Activated naive CD8-positive, alpha-beta T cell treated with anti-CD3 and anti-CD28 coated beads for 36 hours (primary cell): Measurements from ENCODE around the gene MYCBP2. TPM values are rescaled to one million over a fixed set of nuclear protein-coding genes. Genes with fewer than 3 reads are reported as not detected.

ENCODE experiments used
- DNase-seq: peaks from one replicate; pipeline ENCODE4 v3.0.0; 2021
- H3K27ac Mint-ChIP-seq: one replicate; pipeline ENCODE4 v1.8.0; 2022; ENCODE audit warnings: mild to moderate bottlenecking, moderate library complexity, mixed read lengths
- H3K27me3 Mint-ChIP-seq: one replicate; pipeline ENCODE4 v1.8.0; 2022; ENCODE audit warnings: mild to moderate bottlenecking, mixed read lengths
- H3K36me3 Mint-ChIP-seq: one replicate; pipeline ENCODE4 v1.8.0; 2021; ENCODE audit warnings: mild to moderate bottlenecking, mixed read lengths
- H3K4me1 Mint-ChIP-seq: one replicate; pipeline ENCODE4 v1.8.0; 2021; ENCODE audit warnings: mixed read lengths
- H3K4me3 Mint-ChIP-seq: one replicate; pipeline ENCODE4 v1.8.0; 2022; ENCODE audit warnings: mild to moderate bottlenecking, moderate library complexity, mixed read lengths
- H3K9me3 Mint-ChIP-seq: one replicate; pipeline ENCODE4 v1.8.0; 2022; ENCODE audit warnings: mixed read lengths
- total RNA-seq, 2 experiments: library from RNA; stranded (reverse); gene quantifications; one replicate each; pipeline ENCODE4 v1.2.3, GENCODE V29; 2021

MYCBP2 gene
- total RNA-seq, 2 experiments from 2014 or later = 89.5 to 94.2 TPM

DNA sequence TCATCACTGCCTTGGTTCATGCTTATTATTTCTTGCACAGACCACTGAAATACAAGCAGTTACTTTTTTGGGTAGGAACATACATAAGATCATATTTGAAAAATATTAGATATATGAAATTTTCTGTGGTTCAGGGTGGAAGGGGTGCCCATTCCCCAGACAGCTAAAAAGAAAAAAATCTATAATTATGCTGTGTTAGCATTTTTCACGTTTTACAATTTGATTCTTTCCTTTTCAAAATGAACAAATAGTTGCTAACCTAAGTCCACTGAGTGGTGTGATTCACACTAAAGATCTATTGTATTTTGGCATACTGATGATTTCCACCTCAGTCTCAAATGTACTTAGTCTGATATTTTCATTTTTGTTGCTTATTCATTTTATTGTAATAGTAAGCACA is 233.2 kb downstream of the MYCBP2 start:
- Mint-ChIP-seq H3K4me1 (peaks cover 2% of the 10 kb centered on the region), H3K4me3 (no peak overlapping the region), H3K9me3 (no peaks in the 10 kb centered on the region), H3K36me3 (peaks cover 51% of the 10 kb centered on the region), H3K27me3 (no peaks in the 10 kb centered on the region), H3K27ac (no peak overlapping the region)
- DNase-seq = no peak

DNA sequence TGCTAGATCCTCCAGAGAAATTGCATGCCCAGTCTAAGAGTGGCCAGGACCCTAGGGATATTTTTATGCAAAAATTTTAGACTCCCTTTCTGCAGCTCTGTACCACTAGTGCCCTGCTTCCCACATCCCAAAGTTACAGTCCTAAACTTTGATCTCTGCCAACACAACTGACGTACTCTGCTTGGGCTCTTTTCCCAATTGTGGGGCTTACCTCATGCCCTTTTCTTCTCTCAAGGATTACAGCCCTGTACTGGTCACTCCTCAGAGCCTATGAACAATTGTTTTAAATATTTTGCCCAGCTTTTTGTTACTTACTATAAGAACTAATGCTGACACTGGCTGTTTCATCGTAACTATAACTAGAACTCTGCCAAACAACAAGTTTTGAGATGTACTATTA is 242.1 kb downstream of the MYCBP2 start:
- Mint-ChIP-seq H3K4me3 (no peak overlapping the region), H3K9me3 (no peaks in the 10 kb centered on the region), H3K36me3 (peaks cover 40% of the 10 kb centered on the region), H3K27me3 (no peaks in the 10 kb centered on the region), H3K4me1 (no peaks in the 10 kb centered on the region), H3K27ac (no peak overlapping the region)
- no peak for DNase-seq

DNA sequence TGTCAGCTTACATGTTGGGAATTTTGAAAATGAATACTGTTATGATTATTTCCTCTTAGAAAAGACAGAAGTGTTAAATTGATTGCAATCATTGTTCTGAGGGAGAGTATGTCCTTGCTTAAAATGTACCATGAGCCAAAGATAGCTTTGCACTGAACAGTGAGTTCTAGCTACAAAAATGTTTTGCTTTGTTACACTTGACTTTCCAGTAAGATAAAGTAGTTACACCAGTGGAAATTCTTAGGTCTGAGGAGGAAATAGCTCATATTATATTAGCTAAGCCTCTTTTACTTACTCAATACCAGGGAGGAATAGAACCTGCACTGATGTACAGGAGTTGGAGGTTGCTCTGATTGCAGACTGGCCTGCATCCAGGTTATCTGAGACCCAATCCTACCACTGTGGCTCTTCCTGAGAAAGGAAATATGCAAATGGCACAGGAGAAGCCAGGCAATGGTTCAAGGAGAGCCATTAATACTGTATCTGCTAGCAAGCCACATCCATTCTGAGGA is 246.9 kb downstream of the MYCBP2 start:
- H3K36me3 Mint-ChIP-seq = peaks cover 32% of the 10 kb centered on the region
- H3K4me3 Mint-ChIP-seq = no peak overlapping the region
- H3K4me1 Mint-ChIP-seq = no peaks in the 10 kb centered on the region

DNA sequence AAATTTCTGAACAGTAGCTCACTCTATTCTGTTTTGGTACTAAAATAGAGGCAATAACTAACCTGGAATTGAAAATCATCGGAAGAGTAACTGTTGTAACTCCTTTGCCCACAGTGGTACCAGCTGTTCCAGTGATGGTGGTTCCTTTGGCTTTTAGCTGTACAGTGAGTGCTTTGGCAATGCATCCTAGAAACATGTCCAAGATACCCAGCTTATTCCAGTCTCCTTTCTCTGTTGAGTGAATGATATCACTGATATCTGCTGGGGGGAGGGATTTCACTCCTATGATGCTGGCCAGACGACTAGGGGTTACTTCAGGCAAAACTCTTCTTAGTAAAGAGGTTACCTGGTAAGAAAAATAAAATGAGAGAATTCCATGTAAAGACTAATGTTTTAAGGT is 259.4 kb downstream of the MYCBP2 start:
- no peak for DNase-seq
- peaks cover 8% of the 10 kb centered on the region for H3K36me3 Mint-ChIP-seq

More for the DNA sequence above, 246.9 kb downstream of the MYCBP2 start:
- Mint-ChIP-seq H3K27ac (no peak overlapping the region), H3K27me3 (no peaks in the 10 kb centered on the region), H3K9me3 (no peaks in the 10 kb centered on the region)
- DNase-seq = no peak

DNA sequence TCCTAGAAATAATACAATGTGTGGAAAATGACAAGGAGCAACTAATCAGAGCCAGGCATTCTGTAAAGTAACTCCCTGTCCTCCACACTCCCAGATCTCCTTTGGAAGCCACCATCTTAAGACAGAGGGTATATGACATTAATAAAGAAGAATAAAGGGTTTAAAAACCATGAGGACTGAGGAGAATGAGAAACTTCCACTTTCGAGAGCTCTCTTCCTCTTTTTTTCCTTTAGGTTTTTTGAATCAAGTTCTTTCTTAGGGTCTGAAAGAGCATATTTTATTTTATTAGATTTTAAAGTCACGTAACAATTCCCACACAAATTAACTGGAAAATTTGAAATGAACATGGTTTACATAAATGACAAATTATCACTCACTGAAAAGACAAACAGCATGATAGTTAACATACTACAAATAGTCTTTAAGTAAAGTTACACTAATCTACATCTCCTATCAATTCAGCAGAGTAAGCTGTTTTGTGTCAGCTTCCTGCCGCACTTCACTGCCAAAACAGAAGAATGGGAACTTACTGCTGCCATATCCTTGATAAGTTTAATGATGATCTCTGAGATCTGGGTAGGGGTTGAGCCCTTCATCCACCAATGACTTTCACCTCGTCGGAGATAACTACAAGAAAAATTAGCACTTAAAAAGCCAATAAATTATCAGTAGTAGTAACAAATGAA is 261.3 kb downstream of the MYCBP2 start:
- no peak for DNase-seq
- no peaks in the 10 kb centered on the region for H3K27me3 Mint-ChIP-seq
- H3K9me3 Mint-ChIP-seq = no peaks in the 10 kb centered on the region
- peaks cover 12% of the 10 kb centered on the region for H3K36me3 Mint-ChIP-seq
- H3K27ac Mint-ChIP-seq = peak overlapping the region; percentile 4
- no peak overlapping the region for H3K4me3 Mint-ChIP-seq
- peaks cover 4% of the 10 kb centered on the region for H3K4me1 Mint-ChIP-seq

More for the DNA sequence above, 259.4 kb downstream of the MYCBP2 start:
- peaks cover under 1% of the 10 kb centered on the region for H3K4me1 Mint-ChIP-seq
- no peaks in the 10 kb centered on the region for H3K27me3 Mint-ChIP-seq
- no peak overlapping the region for H3K27ac Mint-ChIP-seq
- H3K9me3 Mint-ChIP-seq = no peaks in the 10 kb centered on the region
- H3K4me3 Mint-ChIP-seq = no peak overlapping the region

DNA sequence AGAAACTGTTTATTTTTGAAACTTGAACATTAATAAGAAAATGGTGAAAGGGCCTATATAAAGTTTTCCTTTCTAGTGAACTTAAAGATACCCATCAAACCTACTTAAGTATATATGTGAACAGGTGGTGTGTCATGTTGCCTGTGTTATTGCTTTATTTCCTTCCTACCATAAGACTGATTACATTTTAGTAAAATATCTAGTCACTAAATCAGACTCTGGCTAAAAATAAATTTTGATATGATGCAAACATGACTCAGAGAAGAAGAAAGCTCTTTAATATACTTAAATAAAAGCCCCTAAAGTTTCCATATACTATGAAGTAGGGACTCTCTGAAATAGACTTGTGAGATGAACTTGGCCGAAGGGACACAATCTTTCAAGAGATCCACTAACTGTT is 264.8 kb downstream of the MYCBP2 start:
- Mint-ChIP-seq H3K36me3 (peaks cover 10% of the 10 kb centered on the region), H3K9me3 (no peaks in the 10 kb centered on the region), H3K27ac (peak overlapping the region; percentile 74), H3K4me3 (no peak overlapping the region), H3K4me1 (peaks cover 4% of the 10 kb centered on the region), H3K27me3 (no peaks in the 10 kb centered on the region)
- no peak for DNase-seq

DNA sequence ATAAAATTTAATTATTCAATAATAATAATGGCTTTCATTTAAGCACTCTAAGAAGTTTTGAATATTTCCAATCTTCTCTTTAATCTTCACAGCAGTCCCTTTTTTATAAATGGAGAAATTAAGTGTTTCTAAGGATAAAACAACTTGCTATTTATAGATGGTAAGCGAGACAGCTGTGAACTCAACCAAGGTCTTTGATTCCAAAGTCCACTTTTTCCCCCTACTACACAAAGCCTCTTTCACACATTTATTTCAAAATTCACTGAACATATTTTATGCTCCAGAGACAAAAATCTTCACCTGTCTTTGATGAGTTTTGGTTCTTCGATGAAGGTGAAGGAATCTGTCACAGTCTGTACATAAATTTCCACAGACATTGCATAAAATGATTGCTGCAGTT is 265.5 kb downstream of the MYCBP2 start:
- H3K27ac Mint-ChIP-seq = no peak overlapping the region
- DNase-seq = no peak
- H3K27me3 Mint-ChIP-seq = no peaks in the 10 kb centered on the region
- peaks cover 10% of the 10 kb centered on the region for H3K36me3 Mint-ChIP-seq
- H3K4me3 Mint-ChIP-seq = no peak overlapping the region
- H3K4me1 Mint-ChIP-seq = peaks cover 4% of the 10 kb centered on the region
- H3K9me3 Mint-ChIP-seq = no peaks in the 10 kb centered on the region

DNA sequence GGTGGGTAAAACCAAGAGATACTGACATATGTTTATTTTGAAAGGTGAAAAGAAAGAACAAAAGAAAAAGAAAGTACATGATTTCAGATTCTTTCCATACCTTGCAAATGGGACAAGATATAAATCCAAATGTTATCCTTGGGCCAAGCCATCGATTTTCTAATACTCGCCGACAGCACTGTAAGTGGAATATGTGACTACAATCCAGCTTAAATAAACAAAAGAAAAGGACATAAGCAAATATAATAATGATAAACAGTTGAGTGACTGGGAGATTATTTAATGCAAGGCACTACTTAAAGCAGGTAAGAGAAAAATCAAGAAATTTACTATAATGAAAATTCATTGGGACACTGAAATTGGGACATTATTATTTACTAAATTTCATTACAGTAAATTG is 270.0 kb downstream of the MYCBP2 start:
- no peaks in the 10 kb centered on the region for H3K4me1 Mint-ChIP-seq

DNA sequence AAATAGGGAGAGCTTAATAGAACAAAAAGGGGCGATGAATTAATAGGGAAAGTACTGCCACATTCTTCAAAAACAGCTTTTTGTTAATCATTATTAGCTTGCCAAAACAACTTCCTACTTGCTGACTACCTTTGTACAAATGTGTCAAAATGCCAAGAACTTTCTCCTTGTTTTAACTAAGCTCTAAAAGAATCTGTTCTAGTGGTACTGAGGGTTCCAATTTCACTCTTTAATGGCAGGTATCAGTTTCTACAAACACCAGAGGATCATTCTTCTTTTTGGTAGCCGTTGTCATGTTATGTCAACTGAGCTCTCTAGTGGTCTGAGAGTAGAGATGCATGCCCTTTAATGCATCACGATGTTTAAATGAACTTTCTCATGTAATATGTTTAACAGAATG is 270.5 kb downstream of the MYCBP2 start:
- Mint-ChIP-seq H3K4me1 (no peaks in the 10 kb centered on the region), H3K4me3 (no peak overlapping the region), H3K9me3 (no peaks in the 10 kb centered on the region), H3K27me3 (no peaks in the 10 kb centered on the region), H3K36me3 (peaks cover 19% of the 10 kb centered on the region), H3K27ac (peak overlapping the region; percentile 29)
- no peak for DNase-seq

More for the DNA sequence above, 270.0 kb downstream of the MYCBP2 start:
- no peaks in the 10 kb centered on the region for H3K27me3 Mint-ChIP-seq
- H3K4me3 Mint-ChIP-seq = no peak overlapping the region
- peak overlapping the region; percentile 29 for H3K27ac Mint-ChIP-seq
- peaks cover 19% of the 10 kb centered on the region for H3K36me3 Mint-ChIP-seq
- no peaks in the 10 kb centered on the region for H3K9me3 Mint-ChIP-seq
- no peak for DNase-seq

DNA sequence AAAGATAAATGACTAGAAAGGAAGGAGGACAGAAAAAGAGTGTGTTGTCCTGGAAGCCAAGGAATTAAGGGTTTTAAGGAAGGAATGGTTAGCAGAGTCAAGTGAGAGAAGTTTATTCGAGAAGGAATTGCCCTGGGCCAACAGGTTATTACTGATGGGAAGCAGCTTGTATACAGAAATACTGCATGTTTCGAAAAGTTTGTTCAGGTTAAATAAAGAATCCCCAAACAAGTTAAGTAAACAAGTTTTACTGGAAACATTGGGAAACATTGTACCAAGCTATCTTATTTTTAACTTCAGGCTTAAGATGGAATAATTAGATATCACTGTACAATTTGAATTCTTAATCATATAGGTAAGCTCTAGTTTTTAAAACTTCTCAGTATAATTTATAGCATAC is 271.7 kb downstream of the MYCBP2 start:
- Mint-ChIP-seq H3K4me1 (no peaks in the 10 kb centered on the region), H3K27me3 (no peaks in the 10 kb centered on the region), H3K27ac (no peak overlapping the region), H3K9me3 (no peaks in the 10 kb centered on the region), H3K36me3 (peaks cover 26% of the 10 kb centered on the region), H3K4me3 (no peak overlapping the region)
- DNase-seq = no peak

DNA sequence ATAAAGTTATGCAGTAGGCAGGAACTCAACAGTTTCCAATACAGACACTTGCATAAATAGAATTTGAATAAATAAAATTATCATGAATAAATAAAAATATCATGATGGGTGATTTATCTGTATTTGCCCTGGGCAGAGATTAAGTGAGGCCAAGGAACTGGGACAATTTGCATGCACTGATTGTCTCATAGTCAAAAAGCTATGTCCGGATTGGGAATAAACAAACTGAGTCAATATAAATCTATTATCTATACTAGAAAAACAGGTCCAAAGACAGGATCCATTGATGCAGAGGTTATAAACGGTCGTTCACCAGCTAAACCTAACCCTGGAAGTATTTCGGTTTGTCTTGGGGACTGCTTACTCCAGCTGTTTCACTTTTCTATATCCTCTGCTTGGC is 273.7 kb downstream of the MYCBP2 start:
- H3K4me1 Mint-ChIP-seq = no peaks in the 10 kb centered on the region
- no peak overlapping the region for H3K27ac Mint-ChIP-seq
- peaks cover 44% of the 10 kb centered on the region for H3K36me3 Mint-ChIP-seq
- no peak for DNase-seq
- no peaks in the 10 kb centered on the region for H3K9me3 Mint-ChIP-seq
- no peak overlapping the region for H3K4me3 Mint-ChIP-seq
- no peaks in the 10 kb centered on the region for H3K27me3 Mint-ChIP-seq

DNA sequence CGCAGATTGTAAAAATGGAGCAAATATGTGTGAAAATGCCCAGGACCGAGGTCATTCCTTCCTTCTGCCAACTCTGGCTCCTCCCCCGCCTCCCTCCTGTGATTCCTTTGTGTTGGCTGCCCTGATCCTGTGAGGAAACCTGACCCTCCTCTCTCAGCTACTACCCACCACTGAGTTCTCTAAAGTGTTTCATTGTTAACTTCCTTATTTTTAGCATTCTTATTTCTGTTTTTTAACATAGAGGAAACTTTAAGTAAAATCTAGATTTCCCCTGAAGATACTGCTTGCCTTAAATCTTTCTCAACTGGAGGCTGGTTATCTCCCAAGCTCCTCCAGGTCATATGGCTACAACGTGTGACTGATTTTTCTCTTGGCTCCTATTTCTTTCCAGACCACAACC is 278.2 kb downstream of the MYCBP2 start:
- Mint-ChIP-seq H3K4me3 (no peak overlapping the region), H3K9me3 (no peaks in the 10 kb centered on the region), H3K4me1 (peaks cover 8% of the 10 kb centered on the region), H3K27ac (peak overlapping the region; percentile 47), H3K36me3 (peaks cover 52% of the 10 kb centered on the region), H3K27me3 (no peaks in the 10 kb centered on the region)
- DNase-seq = no peak

DNA sequence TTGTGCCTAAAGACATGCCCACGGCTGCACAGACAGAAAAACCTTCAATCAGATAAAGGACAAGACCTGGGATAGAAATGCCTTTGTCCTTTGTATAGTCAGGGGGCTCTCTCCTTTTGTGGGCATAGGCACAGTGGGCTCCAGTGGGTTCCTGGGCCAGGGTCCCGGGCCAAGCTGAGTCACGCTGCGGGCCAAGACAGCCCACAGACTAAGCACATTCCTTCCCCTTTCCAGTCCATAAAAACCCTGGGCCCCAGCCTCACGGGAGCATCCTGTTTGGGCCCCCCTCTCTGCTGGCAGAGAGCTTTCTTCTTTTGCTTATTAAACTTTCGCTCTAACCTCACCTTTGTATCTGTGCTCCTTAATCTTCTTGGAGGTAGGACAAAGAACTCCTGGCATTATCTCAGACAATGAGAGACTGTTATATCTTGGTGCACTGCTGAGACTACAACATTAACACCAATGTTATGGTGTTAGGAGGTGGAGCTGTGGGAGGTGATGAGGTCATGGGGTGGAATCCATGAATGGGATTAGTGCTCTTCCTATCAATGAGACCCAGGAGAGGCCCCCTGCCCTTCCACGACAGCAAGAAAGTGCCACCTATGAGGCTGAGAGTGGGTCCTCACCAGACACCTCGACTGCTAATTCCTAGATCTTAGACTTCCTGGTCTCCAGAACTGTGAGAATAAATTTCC is 279.1 kb downstream of the MYCBP2 start:
- Mint-ChIP-seq H3K27me3 (no peaks in the 10 kb centered on the region), H3K36me3 (peaks cover 56% of the 10 kb centered on the region), H3K27ac (peak overlapping the region; percentile 44), H3K9me3 (no peaks in the 10 kb centered on the region), H3K4me1 (peaks cover 10% of the 10 kb centered on the region), H3K4me3 (no peak overlapping the region)
- DNase-seq = no peak

DNA sequence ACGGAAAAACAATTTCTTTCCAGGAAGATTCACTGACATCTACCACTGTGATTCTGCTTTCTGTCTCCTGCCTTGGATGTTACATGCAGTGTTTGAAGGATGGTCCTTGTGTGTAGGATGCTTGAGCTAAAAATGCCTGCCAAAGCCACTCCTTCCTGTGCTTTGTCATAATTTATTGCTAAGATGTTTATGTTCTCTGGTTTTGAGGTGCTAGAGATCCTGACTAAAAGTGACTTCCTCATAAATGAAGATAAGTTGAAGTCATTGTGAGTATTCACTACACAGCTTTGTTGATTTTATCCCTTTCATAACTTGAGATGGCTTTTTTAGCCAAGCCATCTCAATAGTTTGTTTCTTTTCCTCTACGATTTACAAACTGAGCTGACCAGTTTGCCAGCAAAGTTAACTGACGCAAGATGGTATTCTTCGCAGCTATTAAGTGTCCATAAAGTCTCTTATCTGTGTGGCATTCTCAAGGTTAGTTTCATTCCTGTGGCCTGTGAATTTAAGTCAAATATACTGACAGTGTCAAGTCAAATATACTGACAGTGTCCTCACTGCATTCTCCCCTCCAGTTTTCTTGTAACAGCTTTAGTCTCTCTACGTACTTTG is 284.2 kb downstream of the MYCBP2 start:
- peak overlapping the region; percentile 8 for H3K27ac Mint-ChIP-seq
- peaks cover 8% of the 10 kb centered on the region for H3K4me1 Mint-ChIP-seq
- DNase-seq = no peak
- H3K9me3 Mint-ChIP-seq = no peaks in the 10 kb centered on the region
- H3K4me3 Mint-ChIP-seq = no peak overlapping the region
- no peaks in the 10 kb centered on the region for H3K27me3 Mint-ChIP-seq
- peaks cover 21% of the 10 kb centered on the region for H3K36me3 Mint-ChIP-seq

DNA sequence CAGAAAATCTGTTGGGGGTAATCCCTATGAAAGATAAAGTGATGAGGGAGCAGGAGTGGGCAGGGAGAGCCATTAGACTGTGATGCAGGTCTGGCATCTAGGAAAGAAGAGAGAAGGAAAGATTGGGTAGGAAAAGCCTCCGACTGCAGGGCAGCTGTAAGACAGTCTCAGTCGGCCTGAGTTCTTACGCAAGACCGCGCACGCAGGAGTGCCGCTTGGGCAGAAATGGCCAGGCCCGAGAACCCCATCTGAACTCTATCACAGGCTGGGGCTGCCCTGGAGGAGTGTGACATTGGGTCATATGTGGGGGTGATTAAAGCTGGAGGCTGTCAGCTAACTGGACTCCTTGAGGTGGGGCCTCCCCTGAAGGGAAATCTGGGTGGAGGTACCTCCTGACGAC is 286.1 kb downstream of the MYCBP2 start:
- H3K27me3 Mint-ChIP-seq = no peaks in the 10 kb centered on the region
- peaks cover 2% of the 10 kb centered on the region for H3K4me1 Mint-ChIP-seq
- H3K36me3 Mint-ChIP-seq = peaks cover 10% of the 10 kb centered on the region
- no peaks in the 10 kb centered on the region for H3K9me3 Mint-ChIP-seq
- no peak overlapping the region for H3K4me3 Mint-ChIP-seq
- DNase-seq = no peak
- H3K27ac Mint-ChIP-seq = peak overlapping the region; percentile 1
